Type B pancreatic cell (in vitro differentiated cells): ENCODE data around the gene UBE2D2. TPM values are rescaled to one million over a fixed set of nuclear protein-coding genes. Genes with fewer than 3 reads are reported as not detected.
A peak's percentile ranks its signal among the peaks of the same experiment; 100 is the strongest.

Experiments used
- DNase-seq: peaks from one replicate; pipeline ENCODE4 v3.0.0; 2021; ENCODE audit warnings: mixed read lengths; ENCODE audit not compliant: unreplicated experiment; ENCODE audit errors: extremely low spot score
- H3K27ac Mint-ChIP-seq: 2 replicates; pipeline ENCODE4 v1.8.0; 2021; ENCODE audit warnings: mild to moderate bottlenecking, mixed read lengths
- H3K27me3 Mint-ChIP-seq: 2 replicates; pipeline ENCODE4 v1.8.0; 2021; ENCODE audit warnings: mixed read lengths
- H3K36me3 Mint-ChIP-seq: 2 replicates; pipeline ENCODE4 v1.8.0; 2021; ENCODE audit warnings: mixed read lengths
- H3K4me1 Mint-ChIP-seq: one replicate; pipeline ENCODE4 v1.8.0; 2021; ENCODE audit warnings: mixed read lengths; ENCODE audit not compliant: unreplicated experiment
- H3K4me3 Mint-ChIP-seq: 2 replicates; pipeline ENCODE4 v1.8.0; 2021; ENCODE audit warnings: mild to moderate bottlenecking, mixed read lengths
- H3K9me3 Mint-ChIP-seq: 2 replicates; pipeline ENCODE4 v1.8.0; 2021; ENCODE audit warnings: mixed read lengths
- total RNA-seq: library from RNA; stranded (reverse); gene quantifications from 2 replicates; pipeline ENCODE4 v1.2.1, GENCODE V29; 2021; ENCODE audit warnings: low replicate concordance
- TF ChIP-seq, protein P1 (sequence below): fragments of 200-600 bp; sonication (generic); conservative IDR thresholded peaks from 2 replicates; pipeline ENCODE4 v1.5.0; 2021; ENCODE audit warnings: antibody characterized with exemption, mild to moderate bottlenecking

Gene UBE2D2
- total RNA-seq, 1 donor from 2014 or later = 140 TPM

- Mint-ChIP-seq H3K4me1 (peaks cover 38% of the 10 kb centered on the region), H3K27me3 (no peaks in the 10 kb centered on the region), H3K36me3 (peaks cover 5% of the 10 kb centered on the region), H3K27ac (peak overlapping the region; percentile 14), H3K9me3 (no peaks in the 10 kb centered on the region), H3K4me3 (peak overlapping the region; percentile 24)
- DNase-seq = no peak
- TF ChIP-seq, protein P1, sequence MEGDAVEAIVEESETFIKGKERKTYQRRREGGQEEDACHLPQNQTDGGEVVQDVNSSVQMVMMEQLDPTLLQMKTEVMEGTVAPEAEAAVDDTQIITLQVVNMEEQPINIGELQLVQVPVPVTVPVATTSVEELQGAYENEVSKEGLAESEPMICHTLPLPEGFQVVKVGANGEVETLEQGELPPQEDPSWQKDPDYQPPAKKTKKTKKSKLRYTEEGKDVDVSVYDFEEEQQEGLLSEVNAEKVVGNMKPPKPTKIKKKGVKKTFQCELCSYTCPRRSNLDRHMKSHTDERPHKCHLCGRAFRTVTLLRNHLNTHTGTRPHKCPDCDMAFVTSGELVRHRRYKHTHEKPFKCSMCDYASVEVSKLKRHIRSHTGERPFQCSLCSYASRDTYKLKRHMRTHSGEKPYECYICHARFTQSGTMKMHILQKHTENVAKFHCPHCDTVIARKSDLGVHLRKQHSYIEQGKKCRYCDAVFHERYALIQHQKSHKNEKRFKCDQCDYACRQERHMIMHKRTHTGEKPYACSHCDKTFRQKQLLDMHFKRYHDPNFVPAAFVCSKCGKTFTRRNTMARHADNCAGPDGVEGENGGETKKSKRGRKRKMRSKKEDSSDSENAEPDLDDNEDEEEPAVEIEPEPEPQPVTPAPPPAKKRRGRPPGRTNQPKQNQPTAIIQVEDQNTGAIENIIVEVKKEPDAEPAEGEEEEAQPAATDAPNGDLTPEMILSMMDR = peak; percentile 98
Measured at GRCh38 chr5:139633295-139634027, 72.3 kb downstream of the UBE2D2 start.

GRCh38 chr5:139634028-139634325 lies 72.8 kb downstream of the UBE2D2 start:
- no peaks in the 10 kb centered on the region for H3K27me3 Mint-ChIP-seq
- TF ChIP-seq, protein P1 = no peak
- H3K27ac Mint-ChIP-seq = no peak overlapping the region
- peaks cover 3% of the 10 kb centered on the region for H3K36me3 Mint-ChIP-seq
- peaks cover 43% of the 10 kb centered on the region for H3K4me1 Mint-ChIP-seq
- DNase-seq = no peak
- no peaks in the 10 kb centered on the region for H3K9me3 Mint-ChIP-seq
- no peak overlapping the region for H3K4me3 Mint-ChIP-seq

- H3K27me3 Mint-ChIP-seq = no peaks in the 10 kb centered on the region
- H3K9me3 Mint-ChIP-seq = no peaks in the 10 kb centered on the region
- DNase-seq = no peak
- H3K4me3 Mint-ChIP-seq = peak overlapping the region; percentile 54
- H3K36me3 Mint-ChIP-seq = no peaks in the 10 kb centered on the region
- no peak overlapping the region for H3K27ac Mint-ChIP-seq
- H3K4me1 Mint-ChIP-seq = peaks cover 46% of the 10 kb centered on the region
- TF ChIP-seq, protein P1 = no peak
Measured at GRCh38 chr5:139634541-139634940, 73.4 kb downstream of the UBE2D2 start.

- Mint-ChIP-seq H3K36me3 (no peaks in the 10 kb centered on the region), H3K4me1 (peaks cover 52% of the 10 kb centered on the region), H3K27ac (no peak overlapping the region), H3K27me3 (no peaks in the 10 kb centered on the region), H3K9me3 (no peaks in the 10 kb centered on the region), H3K4me3 (no peak overlapping the region)
- DNase-seq = no peak
- TF ChIP-seq, protein P1 = no peak
Measured at GRCh38 chr5:139635191-139635590, 74.1 kb downstream of the UBE2D2 start.

- no peak for DNase-seq
- no peaks in the 10 kb centered on the region for H3K36me3 Mint-ChIP-seq
- TF ChIP-seq, protein P1 = peak; percentile 66
- H3K9me3 Mint-ChIP-seq = no peaks in the 10 kb centered on the region
- H3K4me3 Mint-ChIP-seq = peak overlapping the region; percentile 78
- peak overlapping the region; percentile 76 for H3K27ac Mint-ChIP-seq
- no peaks in the 10 kb centered on the region for H3K27me3 Mint-ChIP-seq
- H3K4me1 Mint-ChIP-seq = peaks cover 57% of the 10 kb centered on the region
Measured at GRCh38 chr5:139635606-139636206, 74.6 kb downstream of the UBE2D2 start.
